Brain microvascular endothelial cell (primary cell): ENCODE results near the gene KRT17.

Experiments used
- DNase-seq: peaks from one replicate; pipeline ENCODE4 v3.0.0-alpha.2; 2020
- H3K27ac ChIP-seq: fragments of 250-450 bp; sonication (Bioruptor Pico); 2 replicates; pipeline ENCODE4 v1.5.1; 2020; ENCODE audit warnings: mild to moderate bottlenecking, moderate library complexity
- H3K27me3 ChIP-seq: fragments of 250-450 bp; sonication (Bioruptor Pico); replicated peaks from 2 replicates; pipeline ENCODE4 v1.5.1; 2020; ENCODE audit warnings: mild to moderate bottlenecking
- H3K36me3 ChIP-seq: fragments of 250-450 bp; sonication (Bioruptor Pico); replicated peaks from 2 replicates; pipeline ENCODE4 v1.5.1; 2020; ENCODE audit warnings: mild to moderate bottlenecking
- H3K4me3 ChIP-seq: 2 replicates; pipeline ENCODE4 v1.5.1; 2011; ENCODE audit warnings: low read depth, mild to moderate bottlenecking, control low read depth, low read length, moderate library complexity
- in situ Hi-C: cut with HindIII; loops from 2 replicates; pipeline ENCODE4 v1.10.0; 2017; ENCODE audit warnings: low sequenced_read_pairs, low pct_ligation_motif_present
- TF ChIP-seq, protein P1 (sequence below): IDR thresholded peaks from 2 replicates; pipeline ENCODE4 v1.5.1; 2011; ENCODE audit warnings: low read depth, mild to moderate bottlenecking, moderate library complexity, low read length, control low read depth, inconsistent platforms; ENCODE audit errors: missing control alignments

Gene KRT17

DNA sequence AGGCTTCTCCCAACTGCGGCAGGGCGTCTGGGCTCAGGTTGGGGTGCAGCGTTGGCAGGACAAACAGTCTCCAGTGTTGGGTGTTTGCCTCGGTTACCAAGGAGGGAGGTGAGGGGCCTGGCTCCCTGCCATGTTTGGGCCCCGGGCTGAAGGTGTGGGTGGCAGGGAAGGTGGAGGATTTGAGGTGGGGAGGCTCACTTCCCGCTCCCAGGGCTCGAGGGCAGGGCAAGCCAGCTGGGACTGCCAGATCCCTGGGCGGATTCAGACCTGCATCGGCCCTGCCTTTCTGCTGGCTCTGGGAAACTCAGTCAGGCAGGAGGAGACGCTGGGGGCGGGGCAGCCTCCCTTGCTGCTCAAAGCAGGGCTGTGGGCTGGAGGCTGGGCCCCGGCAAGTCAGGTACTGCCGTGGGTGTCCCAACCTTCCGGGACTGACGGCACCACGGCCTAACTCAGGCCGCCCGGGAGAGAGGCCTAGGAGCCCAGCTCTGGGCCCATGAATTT lies 31.3 kb upstream of the KRT17 start:
- TF ChIP-seq, protein P1, sequence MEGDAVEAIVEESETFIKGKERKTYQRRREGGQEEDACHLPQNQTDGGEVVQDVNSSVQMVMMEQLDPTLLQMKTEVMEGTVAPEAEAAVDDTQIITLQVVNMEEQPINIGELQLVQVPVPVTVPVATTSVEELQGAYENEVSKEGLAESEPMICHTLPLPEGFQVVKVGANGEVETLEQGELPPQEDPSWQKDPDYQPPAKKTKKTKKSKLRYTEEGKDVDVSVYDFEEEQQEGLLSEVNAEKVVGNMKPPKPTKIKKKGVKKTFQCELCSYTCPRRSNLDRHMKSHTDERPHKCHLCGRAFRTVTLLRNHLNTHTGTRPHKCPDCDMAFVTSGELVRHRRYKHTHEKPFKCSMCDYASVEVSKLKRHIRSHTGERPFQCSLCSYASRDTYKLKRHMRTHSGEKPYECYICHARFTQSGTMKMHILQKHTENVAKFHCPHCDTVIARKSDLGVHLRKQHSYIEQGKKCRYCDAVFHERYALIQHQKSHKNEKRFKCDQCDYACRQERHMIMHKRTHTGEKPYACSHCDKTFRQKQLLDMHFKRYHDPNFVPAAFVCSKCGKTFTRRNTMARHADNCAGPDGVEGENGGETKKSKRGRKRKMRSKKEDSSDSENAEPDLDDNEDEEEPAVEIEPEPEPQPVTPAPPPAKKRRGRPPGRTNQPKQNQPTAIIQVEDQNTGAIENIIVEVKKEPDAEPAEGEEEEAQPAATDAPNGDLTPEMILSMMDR, result no peak
- no peaks in the 10 kb centered on the region for H3K27me3 ChIP-seq
- H3K27ac ChIP-seq, result no peak overlapping the region
- no peak for DNase-seq
- no peaks in the 10 kb centered on the region for H3K36me3 ChIP-seq
- in situ Hi-C loops, result no loop called here
- no peak overlapping the region for H3K4me3 ChIP-seq

DNA sequence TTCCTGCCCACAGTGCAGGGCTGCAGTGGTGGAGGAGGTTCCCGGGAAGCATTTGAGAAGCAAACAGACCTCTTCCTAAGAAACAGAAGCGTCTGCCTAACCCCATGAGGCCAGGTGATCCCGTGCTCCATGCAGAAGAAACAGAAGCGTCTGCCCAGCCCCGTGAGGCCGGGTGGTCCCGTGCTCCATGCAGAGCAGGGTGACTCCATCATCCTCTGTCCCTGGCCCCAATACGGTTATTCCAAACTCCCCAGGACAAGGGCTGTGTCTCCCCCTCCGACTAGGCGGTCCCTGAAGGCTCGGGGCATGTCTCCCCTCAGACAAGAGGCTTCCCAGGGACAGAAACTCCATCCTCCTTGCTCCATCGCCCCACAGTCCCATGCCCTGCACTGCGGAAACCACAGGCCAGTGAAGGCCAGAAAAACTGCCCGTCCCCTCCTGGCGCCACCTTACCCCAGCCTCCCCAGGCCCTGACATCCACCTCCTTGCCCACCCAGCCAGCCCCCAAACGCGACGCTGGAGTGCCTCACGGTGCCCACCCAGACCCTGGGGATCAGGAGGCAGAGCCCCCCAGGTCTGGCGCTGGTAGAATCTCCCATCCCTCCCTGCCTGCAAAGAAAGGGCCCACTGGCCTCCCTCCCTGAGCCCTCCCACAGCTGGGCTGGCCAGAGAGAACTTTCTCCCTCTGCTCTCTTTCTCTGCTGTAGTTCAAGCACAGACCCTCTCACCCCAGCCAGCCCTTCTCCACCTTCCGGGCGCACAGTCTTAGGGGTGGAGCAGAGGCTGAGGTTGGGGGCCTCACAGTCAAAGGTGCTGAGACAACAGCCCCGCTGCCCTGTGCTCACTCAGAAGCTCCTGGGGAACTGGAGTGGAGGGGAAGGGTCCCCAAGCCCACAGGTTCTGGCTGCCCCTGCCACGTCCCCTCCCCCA lies 30.6 kb upstream of the KRT17 start:
- TF ChIP-seq, protein P1, result no peak
- Histone ChIP-seq H3K27me3 (no peaks in the 10 kb centered on the region), H3K36me3 (no peaks in the 10 kb centered on the region), H3K27ac (no peak overlapping the region), H3K4me3 (no peak overlapping the region)
- in situ Hi-C loops, result no loop called here
- DNase-seq, result no peak

DNA sequence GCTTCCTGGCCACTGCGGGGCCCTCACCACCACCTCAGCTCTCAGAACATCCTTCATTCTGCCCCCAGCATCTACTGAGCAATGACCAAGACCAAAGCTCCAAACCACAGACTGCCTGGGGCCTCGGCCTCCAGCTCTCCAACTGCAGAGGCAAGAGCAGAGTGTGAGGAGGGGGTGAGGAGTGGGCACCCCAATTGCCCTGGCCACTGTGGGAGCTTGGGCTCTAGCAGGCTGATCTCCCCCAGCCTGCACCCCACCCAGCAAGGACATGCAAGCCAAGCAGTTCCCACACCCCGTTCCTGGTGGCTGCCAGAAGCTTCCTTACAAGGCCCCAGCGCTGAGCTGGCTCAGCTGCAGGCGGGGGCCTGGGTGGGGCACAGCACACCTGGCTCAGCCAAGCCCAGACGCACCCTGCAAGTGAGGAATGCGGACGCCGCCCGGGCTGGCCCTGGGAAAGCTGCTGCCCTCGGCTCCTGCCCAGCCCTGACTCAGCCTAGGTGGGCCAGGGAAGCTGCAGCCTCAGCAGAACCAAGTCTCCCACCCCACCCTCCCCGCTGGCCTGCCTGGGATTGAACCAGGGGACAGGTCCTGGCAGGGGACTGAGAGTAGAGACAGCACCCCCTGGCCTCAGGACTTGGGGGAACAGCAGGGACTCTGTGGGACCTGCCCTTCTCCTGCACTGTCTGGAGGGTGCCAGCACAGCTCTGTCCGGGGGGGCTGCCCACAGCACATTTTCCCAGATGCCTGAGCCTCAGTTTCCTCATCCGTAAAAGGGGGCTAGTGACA lies 29.7 kb upstream of the KRT17 start:
- in situ Hi-C loops, result no loop called here
- TF ChIP-seq, protein P1, result no peak
- H3K4me3 ChIP-seq, result no peak overlapping the region
- H3K27ac ChIP-seq, result no peak overlapping the region
- H3K27me3 ChIP-seq, result no peaks in the 10 kb centered on the region
- H3K36me3 ChIP-seq, result no peaks in the 10 kb centered on the region
- DNase-seq, result no peak

DNA sequence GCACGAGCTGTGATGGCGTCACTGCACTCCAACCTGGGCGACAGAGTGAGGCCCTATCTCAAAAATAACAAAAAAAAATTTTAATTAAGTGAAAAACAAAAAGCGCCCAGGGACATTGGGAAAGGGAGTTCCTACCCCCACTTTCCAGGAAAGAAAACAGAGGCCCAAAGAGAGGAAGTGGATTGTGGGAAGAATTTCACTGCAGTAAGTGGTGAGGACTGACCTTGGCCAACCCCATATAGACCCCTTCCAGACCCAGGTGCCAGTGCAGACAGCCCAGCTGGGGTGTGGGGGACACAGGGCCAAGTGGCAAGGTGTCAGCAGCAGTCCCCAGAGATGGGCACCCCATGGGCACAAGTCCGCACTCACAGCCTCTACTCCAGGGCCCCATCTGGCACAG lies 29.0 kb upstream of the KRT17 start:
- Histone ChIP-seq H3K27me3 (no peaks in the 10 kb centered on the region), H3K27ac (no peak overlapping the region), H3K36me3 (no peaks in the 10 kb centered on the region), H3K4me3 (no peak overlapping the region)
- TF ChIP-seq, protein P1, result no peak
- DNase-seq, result no peak
- in situ Hi-C loops, result no loop called here

DNA sequence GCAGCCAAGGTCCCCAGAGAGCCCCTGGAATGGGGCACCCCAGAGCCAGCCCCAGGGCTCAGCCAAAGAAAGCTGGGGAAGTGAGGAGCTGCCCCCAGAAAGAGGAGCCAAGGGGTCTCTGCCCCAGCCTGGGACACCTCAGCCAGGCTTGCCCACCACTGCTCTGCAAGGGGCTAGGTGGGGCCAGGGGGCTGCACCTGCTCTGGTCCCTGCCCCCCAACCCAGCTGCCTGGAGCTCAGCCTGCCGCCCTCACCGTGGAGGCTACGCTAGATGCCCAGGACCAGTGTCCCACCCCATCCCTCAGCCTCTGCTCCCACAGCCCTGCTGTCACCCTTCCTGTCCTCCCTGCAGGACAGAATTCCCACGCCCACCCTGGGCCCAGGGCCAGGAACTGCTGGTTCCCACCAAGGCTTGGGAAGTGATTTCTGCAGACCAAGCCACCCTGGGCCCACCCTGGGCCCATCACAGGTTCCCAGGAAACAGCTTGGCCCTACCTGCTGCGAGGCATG lies 28.1 kb upstream of the KRT17 start:
- no peak overlapping the region for H3K27ac ChIP-seq
- H3K36me3 ChIP-seq, result no peaks in the 10 kb centered on the region
- no peaks in the 10 kb centered on the region for H3K27me3 ChIP-seq
- TF ChIP-seq, protein P1, result no peak
- DNase-seq, result no peak
- in situ Hi-C loops, result no loop called here
- H3K4me3 ChIP-seq, result no peak overlapping the region
